Purkinje cell (primary cell): Measurements from ENCODE around the gene GRWD1. TPM values are rescaled to one million over a fixed set of nuclear protein-coding genes. Genes with fewer than 3 reads are reported as not detected.

Experiments
- polyA plus RNA-seq: library from polyadenylated mRNA; unstranded; fragments of >200 nt; fragmentation: Nextera tagmentation; gene quantifications from 2 replicates; pipeline ENCODE4 v1.2.1, GENCODE V29; 2014

The GRWD1 gene
- polyA plus RNA-seq, result 1.0 and 2.4 TPM in 2 replicates

DNA sequence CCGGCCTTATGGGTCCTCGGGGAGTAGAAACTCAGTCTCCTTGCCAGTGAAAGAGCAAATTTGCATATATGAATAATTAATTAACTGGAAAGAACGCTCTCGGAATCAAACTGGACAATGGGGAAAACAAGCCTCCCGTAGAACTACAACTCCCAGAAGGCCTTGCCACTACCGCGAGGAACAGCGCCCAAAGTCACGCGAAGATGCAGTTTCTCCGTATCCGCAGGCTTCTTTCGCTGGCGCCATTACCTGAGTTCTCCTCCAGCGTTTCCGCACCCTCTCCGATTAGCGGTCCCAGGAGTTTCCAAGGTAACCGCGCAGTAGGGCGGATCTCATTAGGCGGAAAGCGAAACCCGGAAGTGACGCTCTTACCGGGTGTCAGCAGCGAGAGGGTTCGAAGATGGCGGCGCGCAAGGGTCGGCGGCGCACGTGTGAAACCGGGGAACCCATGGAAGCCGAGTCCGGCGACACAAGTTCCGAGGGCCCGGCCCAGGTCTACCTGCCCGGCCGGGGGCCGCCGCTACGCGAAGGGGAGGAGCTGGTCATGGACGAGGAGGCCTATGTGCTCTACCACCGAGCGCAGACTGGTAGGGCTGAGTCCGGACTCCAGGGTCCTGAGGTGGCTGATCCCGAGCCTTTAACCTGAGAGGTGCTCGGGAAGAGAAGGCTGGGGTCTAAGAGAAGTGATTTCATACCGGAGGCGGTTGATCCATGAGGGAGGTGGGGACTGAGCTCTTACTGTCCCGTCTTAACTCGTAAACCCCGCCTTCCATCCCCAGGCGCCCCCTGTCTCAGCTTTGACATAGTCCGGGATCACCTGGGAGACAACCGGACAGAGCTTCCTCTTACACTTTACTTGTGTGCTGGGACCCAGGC, at the start of gene GRWD1:
Gene GRWD1, plus strand, starts transcription at position 378 of the 876 bp plus-strand sequence. Its CDS starts 23 bp downstream, at position 401.

GRCh38 chr19:48455171-48455907, 9.6 kb downstream of the GRWD1 start, which contains the start of gene KCNJ14:
TSS of gene KCNJ14 (plus strand) at chr19:48455574. CDS start at chr19:48461725, 6,151 bp downstream.

GRCh38 chr19:48469289-48469881, 23.6 kb downstream of the GRWD1 start, which contains the start of gene CYTH2:
TSS of gene CYTH2 (plus strand) at chr19:48469369. CDS start at chr19:48469508, 139 bp downstream.

Other genes starting within 250 kb of the GRWD1 start
- 4.6 and 9.0 TPM in 2 replicates for gene CARD8, start 190.1 kb upstream of the GRWD1 start, polyA plus RNA-seq
- 0.17 TPM in 1 of 2 replicates, not detected in the other for gene ZNF114, start 175.9 kb upstream of the GRWD1 start, polyA plus RNA-seq
- gene EMP3, start 120.4 kb upstream of the GRWD1 start, polyA plus RNA-seq, result 0.97 and 6.4 TPM in 2 replicates
- gene TMEM143, start 82.0 kb upstream of the GRWD1 start, polyA plus RNA-seq, result 3.2 and 4.9 TPM in 2 replicates
- not detected in 2 replicates for gene SYNGR4, start 81.6 kb upstream of the GRWD1 start, polyA plus RNA-seq
- 8.9 and 18.1 TPM in 2 replicates for gene KDELR1, start 54.4 kb upstream of the GRWD1 start, polyA plus RNA-seq
- gene GRIN2D, start 52.3 kb upstream of the GRWD1 start, polyA plus RNA-seq, result not detected in 2 replicates
- 0.43 TPM in 1 of 2 replicates, not detected in the other for gene KCNJ14, start 9.6 kb downstream of the GRWD1 start, polyA plus RNA-seq
- 10.5 and 12.6 TPM in 2 replicates for gene CYTH2, start 23.4 kb downstream of the GRWD1 start, polyA plus RNA-seq
- gene LMTK3, start 65.9 kb downstream of the GRWD1 start, polyA plus RNA-seq, result 1.1 and 1.5 TPM in 2 replicates
- gene SULT2B1, start 106.2 kb downstream of the GRWD1 start, polyA plus RNA-seq, result 0.24 and 1.6 TPM in 2 replicates
- gene SPACA4, start 160.8 kb downstream of the GRWD1 start, polyA plus RNA-seq, result not detected in 2 replicates
- gene FAM83E, start 169.1 kb downstream of the GRWD1 start, polyA plus RNA-seq, result not detected in 2 replicates
- gene RPL18, start 173.2 kb downstream of the GRWD1 start, polyA plus RNA-seq, result 216 and 328 TPM in 2 replicates
- 0.34 and 0.75 TPM in 2 replicates for gene SPHK2, start 173.5 kb downstream of the GRWD1 start, polyA plus RNA-seq
- gene DBP, start 191.4 kb downstream of the GRWD1 start, polyA plus RNA-seq, result 13.1 and 42.9 TPM in 2 replicates
- 38.0 and 43.7 TPM in 2 replicates for gene CA11, start 200.2 kb downstream of the GRWD1 start, polyA plus RNA-seq
- gene NTN5, start 227.0 kb downstream of the GRWD1 start, polyA plus RNA-seq, result 0.16 TPM in 1 of 2 replicates, not detected in the other
- gene FUT2, start 250.0 kb downstream of the GRWD1 start, polyA plus RNA-seq, result 0.13 and 0.17 TPM in 2 replicates